GM11168 (cell line): ENCODE results near the gene POLD1.
"Not testable (repeated sequence)": the region's sequence is repeated elsewhere in the genome, so short reads cannot be mapped to it uniquely, and the experiment has no call there.

ENCODE experiments used
- in situ Hi-C: fragments of 300-500 bp; cut with MboI; formaldehyde crosslinking; loops from one replicate; pipeline ENCODE4 v1.12.0; 2022; ENCODE audit warnings: low sequenced_read_pairs; ENCODE audit not compliant: unreplicated experiment

The POLD1 gene

DNA sequence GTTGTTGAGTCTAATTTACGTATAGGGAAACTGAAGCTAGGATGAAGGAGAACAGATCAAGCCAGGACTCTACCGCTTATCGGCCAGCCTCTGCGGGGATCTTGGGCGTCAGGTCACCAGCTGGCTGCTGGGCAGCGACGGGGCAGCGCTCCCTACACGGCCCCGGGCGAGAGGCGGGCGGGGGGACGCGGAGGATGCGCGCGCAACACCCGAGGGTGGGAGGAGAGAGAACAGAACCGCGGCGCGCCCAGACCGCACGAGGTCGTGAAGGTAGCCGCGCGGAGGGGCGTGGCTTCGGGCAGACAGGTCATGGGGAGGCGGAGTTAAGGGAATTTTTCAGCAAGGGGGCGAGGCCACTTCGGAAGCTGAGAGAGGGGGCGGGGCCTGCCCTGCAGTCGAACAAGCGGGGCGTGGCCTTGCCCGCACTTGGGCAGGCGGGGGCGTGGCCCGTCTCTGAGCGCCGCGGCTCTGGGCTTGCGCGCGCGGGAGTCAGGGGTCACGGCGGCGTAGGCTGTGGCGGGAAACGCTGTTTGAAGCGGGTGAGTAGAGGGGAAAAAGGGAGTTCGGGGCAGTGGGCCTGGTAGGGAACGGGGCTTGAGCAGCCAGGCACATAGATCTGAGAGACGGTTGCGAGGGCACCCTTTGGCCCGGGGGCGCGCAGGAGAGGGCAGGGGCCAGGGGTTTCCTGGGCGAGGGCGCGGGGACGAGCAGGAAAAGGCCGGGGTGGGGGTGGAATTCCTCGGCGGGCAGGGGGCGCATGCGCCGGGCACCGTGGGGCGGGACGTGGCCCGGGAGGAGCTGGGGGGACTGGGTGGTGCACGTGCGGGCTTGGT lies at the start of gene POLD1:
TSS of gene POLD1 (plus strand) at position 496 of the 833 bp plus-strand sequence. CDS start 14,505 bp downstream, outside the sequence.
- in situ Hi-C loops, result no loop called here

DNA sequence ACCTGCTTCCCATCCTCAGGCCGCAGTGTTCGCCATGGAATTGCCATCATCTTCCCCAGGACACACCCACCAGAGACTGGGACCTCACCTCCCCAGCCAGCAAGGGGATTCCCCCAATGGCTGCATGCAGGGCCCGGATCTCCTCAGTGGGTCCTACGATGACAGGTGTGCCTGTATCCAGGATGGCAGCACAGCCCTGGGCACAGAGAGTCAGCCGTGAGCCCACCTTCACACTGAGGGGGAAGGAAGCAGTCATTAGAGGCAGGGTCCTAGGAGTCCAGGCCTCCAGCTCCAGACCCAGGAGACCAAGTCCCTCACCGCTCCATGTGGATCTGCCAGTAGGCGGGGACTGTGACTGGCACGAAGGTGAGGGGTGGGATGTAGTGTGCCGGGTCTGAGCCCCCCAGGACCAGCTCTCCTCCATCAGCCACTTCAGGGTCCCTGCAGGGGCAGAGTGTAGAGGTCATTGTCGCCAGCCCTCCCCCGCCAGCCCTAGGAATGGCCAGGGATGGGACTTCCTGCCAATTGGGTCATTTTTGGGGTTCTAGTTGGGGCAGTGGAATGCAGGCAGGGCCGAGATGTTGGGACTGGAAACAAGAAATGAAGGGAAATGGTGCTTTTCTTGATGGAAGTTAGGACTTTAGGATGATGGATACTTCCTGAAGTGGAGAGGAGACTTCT lies 49.3 kb upstream of the POLD1 start:
- in situ Hi-C loops, result no loop called here

DNA sequence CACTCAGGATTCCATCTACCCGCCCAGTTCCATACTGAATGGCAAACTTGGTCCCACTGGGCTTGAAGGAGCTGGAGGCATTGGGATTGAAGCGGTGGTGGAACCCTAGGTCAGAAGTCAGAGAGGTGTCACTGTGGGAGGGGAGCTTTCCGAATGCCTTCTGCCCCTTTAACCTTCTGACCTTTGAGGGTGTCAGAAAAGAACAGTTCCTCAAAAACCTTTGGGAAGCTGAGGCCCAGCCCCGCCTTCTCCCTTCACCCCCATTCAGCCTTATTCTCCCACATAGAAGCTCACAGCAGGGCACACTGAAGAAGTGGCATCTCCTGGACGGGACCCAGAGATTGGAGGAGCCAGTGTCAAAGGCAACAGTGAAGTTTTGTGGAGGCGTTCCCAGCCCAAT lies 47.1 kb upstream of the POLD1 start:
- in situ Hi-C loops, result not testable (repeated sequence)

DNA sequence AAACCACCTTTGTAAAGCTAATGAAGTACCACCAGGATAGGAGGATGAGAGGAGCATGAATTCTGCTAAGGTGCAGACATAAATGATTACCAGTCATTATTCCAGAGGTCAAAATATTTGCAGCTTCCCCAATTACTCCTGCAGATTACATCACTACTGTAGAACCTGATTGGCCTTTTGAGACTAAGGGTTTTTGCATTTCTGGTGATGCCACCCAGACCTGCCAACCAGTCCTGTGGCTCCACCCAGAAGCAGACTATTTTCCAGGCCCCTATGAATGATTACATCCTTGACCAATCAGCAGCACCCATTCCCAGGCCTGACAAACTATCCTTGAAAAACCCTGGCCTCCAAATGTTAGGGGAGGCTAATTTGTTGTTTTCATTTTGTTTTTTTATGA lies 43.8 kb upstream of the POLD1 start:
- in situ Hi-C loops, result no loop called here

DNA sequence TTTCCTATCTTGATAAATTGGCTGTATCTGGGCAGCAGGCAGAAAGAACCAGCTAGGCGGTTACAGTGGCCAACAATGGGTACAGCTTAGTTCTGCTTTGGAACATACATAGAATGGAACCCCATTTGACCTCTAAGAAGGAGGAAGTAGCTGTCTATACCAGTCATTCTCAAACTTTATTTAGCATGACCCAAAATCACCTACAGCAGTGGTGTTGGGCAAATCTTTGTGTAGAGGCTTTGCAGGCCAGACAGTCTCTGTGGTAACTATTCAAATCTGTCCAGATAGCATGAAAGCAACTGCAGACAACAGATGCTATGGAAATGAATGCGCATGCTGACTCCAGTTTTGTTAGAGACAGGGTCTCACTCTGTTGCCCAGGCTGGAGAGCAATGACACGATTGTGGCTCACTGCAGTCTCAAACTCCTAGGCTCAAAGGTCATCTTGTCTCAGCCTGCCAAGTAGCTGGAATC lies 43.0 kb upstream of the POLD1 start:
- in situ Hi-C loops, result no loop called here

DNA sequence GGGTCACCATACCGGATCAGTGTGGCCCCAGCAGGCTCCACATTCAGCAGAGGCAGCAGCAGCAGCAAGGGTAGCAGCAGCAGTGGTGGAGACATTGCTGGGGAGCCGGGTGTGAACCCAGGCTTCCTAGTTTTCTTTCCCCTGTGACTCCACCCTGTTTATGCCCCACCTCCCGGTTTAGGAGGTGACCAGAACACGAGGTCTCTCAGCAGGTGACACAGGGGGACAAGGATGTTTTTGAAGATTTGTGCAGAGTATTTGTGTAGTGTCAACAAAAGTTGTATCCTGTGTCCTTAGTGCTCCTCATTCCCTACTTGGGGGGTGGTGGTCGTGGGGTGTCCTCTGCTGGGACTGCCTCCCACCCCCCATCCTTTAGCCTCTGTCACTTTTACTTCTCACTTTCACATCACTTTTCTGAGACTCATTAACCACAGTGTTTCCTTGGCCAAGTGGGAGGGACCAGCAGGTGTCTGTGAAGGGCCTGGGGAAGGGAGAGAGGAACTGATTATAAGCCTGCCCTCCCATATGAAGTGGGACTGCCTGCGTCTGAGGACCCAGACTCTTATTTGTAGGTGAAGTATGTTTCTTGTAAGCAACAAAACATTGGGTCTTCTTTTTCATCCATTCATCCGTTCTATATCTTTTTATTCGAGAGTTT lies 39.4 kb upstream of the POLD1 start:
- in situ Hi-C loops, result no loop called here

DNA sequence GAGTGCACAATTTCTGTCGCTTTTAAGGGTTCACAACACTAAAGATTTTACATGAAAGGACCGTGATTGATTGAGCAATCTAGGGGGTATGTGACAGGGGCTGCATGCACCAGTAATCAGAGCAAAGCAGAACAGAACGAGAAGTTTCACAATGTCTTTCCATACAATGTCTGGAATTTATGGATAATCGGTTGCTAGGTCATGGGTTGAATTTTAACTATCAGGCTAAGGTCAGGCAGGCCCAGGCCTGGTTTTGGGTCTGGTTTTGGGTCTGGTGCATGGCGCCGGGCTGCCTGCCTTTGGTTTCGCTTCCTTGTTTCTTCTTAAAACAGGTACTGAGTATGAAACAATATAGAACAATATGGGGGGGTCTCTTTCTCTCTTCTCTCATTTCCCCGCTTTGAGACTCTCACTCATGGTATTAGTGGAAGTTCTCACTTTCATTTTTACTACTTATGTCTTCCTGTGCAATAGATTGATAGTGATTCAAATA lies 37.0 kb upstream of the POLD1 start:
- in situ Hi-C loops, result not testable (repeated sequence)

DNA sequence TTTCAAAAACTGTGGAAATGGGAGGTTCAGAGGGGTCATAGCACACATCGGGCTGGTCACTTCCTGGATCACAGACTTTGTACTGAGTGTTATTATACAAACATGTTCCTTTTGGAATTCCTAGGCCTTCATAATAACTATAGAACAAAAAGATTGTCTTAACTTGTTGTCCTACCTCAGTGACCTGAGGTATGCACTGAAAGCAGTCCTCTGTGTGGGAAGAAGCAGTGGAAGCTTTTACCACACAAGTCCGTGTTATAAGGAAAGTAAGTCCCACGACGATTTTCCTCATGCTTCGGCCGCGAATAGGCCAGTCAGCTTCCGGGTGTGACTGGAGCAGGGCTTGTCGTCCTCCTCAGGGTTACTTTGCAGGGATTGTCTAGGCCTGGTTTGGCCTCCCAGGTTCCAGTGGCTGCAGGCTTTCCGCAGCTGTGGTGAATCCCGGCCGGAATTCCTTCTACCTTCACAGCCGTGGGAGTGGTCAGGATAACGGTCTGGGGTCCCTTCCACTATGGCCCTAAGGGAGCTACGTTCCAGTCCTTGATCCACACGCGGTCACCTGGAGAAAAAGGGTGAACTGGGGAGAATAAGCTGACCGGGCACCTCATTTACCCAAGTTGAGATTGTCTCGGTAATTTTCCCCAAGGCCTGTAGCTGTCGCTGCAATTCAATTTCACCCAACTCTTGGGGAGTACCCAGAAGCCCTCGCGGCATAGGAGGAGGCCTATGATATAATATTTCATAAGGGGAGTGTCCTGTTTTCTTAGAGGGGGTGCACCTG lies 34.7 kb upstream of the POLD1 start:
- in situ Hi-C loops, result loop anchor here (25.0 kb wide), 1 partner anchor 438 kb away; the partner anchor contains the start of gene ACP4

DNA sequence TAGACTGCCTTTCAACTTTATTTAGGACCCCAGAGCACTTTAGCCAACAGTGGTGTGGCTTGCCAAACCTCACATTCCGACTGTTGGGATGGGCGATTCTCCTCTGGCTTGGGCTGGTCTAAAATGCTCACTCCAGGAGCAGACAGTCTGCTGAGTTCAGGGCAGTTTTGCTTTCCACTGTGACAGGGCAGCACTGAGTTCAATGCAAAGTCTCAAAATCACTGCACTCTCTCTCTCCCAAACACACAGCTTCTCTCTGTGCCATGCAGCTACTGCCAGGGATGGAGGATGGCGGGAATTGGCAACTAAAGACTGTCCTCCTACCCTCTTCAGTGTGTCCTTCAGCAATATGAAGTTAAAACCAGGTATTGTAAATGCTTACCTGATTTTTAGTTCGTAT lies 31.9 kb upstream of the POLD1 start:
- in situ Hi-C loops, result loop anchor here (25.0 kb wide), 1 partner anchor 435 kb away; the partner anchor contains the start of gene ACP4

DNA sequence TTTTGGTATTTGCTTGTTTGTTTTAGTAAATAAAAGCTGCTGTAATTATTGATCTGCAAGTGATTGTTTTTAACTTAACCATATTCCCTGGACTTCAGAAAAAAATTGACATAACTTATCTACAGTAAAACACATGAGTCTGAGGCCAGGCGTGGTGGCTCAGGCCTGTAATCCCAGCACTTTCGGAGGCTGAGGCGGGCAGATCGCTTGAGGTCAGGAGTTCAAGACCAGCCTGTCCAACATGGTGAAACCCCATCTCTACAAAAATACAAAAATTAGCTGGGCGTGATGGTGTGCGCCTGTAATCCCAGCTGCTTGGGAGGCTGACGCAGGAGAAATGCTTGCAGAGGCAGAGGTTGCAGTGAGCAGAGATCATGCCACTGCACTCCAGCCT lies 30.7 kb upstream of the POLD1 start:
- in situ Hi-C loops, result loop anchor here (25.0 kb wide), 1 partner anchor 434 kb away; the partner anchor contains the start of gene ACP4

DNA sequence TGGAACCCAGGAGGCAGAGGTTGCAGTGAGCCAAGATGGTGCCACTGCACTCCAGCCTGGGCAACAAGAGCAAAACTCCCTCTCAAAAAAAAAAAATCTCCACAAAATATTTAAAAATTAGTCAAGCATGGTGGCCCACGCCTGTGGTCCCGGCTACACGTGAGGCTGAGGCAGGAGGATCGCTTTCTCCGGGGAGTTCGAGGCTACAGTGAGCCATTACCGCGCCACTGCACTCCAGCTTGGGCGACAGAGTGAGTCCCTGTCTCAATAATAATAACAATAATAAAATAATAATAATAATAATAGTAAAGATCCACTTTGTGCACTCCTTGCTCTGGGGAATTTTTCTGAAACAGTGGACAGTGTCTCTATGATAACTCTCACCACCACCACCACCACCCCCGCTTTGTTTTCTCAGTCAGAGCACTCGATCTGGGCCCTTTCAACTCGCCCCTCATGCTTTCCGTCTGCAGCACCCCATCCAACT lies 27.4 kb upstream of the POLD1 start:
- in situ Hi-C loops, result loop anchor here (25.0 kb wide), 1 partner anchor 431 kb away; the partner anchor contains the start of gene ACP4

DNA sequence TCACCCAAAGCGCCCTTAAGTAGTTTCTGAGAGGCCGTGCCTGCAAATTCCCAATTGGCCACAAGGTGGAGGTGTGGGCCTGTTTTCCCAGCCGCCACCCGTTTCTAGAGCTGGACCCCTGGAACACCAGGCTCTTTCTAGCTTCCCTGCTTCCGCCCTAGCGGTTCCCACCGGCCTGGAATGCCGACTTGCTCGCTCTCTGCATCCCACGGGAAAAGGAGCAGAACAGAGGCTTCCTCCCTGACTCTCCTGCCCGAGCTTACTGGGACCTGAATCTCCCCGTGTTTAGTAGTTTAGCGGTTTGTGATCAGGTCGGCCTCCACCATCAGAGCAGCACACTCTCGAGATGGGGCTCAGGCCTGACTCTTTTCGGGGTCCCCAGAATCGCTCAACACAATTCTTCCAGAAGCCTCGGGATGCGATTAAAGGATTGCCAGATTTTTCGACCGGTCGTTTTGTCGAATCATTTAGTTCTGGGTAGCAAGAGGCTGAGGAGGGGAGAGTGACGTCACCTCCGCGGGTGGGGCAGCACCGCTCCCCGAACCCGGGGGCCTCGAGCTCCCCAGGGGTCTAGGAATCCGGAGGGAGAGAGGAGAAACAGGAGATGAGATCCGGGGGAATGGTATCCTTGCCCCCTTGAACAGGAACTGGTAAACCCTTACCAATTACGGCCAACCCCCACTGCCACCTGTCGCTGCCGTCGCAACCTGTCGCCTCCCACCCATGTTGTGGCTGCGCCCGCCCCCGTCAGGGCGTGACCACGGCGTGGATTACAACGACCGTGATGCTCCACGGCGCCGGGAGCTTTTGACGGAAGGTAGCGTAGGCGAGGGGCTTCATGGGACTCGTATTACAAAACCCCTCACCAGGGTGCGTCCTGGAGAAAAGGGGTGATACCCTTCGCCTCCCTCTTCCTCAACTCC lies 26.7 kb upstream of the POLD1 start:
- in situ Hi-C loops, result loop anchor here (25.0 kb wide), 1 partner anchor 430 kb away; the partner anchor contains the start of gene ACP4

DNA sequence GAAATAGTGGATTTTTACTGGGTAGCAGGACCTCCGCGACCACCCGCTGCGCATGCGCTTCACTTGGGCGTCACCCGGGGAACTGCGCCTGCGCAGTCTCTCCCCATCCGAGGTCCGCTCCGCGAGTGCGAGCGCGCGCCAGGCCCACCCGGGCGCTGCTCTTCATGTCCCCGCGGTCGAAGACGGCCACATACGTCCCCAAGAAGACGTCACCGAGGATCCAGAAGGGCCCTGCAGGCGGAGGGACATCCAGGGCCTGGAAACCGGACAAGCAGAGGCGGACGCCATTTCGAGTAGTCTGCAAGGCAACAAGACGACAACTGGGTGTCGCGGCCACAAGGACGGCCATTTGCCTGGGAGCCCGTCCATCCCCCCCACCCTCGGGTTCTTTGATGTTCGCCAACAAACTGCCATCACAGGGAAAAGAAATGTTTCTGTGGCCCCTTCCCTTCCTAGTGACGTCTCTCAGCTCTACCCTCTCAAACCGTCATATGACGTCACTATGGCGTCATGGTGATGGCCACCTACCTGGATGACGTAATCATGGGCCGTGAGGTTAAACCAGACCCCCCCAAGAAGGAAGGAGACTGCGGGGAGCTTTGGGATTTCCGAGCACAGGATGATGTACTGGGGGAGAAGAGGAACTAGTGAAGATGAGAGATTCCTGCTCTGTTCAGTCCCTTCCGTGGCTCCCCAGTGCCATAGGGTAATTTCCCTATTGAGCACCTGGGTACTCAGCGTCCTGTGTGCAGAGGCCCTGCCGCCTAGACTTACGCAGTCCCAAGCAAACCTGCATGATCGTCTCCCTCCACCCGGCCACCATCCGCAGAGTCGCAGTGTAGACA lies 25.4 kb upstream of the POLD1 start:
- in situ Hi-C loops, result loop anchor here (25.0 kb wide), 1 partner anchor 429 kb away; the partner anchor contains the start of gene ACP4

DNA sequence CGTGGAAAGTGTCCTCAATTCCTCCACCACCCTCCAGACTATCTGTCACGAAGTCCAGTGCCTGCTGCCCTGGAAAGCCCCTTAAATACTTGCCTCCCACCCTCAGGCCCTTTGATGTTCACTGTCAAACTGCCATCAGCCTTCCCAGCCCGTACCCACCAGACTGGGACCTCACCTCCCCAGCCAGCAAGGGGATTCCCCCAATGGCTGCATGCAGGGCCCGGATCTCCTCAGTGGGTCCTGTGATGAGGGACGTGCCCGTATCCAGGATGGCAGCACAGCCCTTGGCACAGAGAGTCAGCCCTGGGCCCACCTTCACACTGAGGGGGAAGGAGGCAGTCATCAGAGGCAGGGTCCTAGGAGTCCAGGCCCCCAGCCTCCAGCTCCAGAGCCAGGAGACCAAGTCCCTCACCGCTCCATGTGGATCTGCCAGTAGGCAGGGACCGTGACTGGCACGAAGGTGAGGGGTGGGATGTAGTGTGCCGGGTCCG lies 24.8 kb upstream of the POLD1 start:
- in situ Hi-C loops, result loop anchor here (25.0 kb wide), 1 partner anchor 428 kb away; the partner anchor contains the start of gene ACP4

DNA sequence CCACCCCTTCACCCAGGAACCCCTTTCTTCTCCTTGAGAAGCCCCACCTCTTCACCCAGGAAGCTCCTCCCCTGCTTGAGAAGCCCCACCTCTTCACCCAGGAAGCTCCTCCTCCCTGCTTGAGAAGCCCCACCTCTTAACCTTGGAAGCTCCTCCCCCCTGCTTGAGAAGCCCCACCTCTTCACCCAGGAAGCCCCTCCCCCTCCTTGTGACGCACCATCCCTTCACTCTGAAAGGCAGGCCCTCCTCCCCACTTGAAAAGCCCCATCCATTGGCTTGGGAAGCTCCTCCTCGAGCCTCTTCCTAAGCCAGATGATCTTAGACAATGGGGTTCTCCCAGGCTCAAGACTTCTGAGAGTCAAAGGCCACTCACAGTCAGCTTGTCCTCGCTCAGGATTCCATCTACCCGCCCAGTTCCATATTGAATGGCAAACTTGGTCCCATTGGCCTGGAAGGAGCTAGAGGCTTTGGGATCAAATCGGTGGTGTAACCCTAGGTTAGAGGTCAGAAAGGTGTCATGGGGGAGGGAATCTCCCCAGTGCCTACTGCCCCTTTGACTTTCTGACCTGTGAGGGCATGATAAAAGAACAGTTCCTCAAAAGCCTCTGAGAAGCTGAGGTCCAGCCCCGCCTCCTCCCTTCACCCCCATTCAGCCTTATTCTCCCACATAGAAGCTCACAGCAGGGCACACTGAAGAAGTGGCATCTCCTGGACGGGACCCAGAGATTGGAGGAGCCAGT lies 22.7 kb upstream of the POLD1 start:
- in situ Hi-C loops, result loop anchor here (25.0 kb wide), 1 partner anchor 426 kb away; the partner anchor contains the start of gene ACP4

DNA sequence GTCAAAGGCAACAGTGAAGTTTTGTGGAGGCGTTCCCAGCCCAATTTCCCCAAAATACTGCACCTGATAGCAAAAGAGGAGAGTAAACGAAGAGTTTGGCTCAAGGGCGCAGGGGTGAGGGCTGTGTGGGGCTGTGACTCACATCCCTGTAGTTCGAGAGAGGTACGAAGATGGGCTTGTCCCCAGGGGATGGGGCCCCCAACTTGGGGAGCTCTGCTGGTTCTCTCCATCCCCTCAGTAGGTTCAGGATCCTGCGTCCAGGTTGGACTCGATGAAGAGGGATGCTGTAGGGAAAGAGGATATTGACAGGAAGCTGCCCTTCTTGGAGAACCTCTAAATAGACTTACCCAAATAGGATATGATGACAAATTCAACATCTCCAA lies 22.1 kb upstream of the POLD1 start:
- in situ Hi-C loops, result loop anchor here (25.0 kb wide), 1 partner anchor 425 kb away; the partner anchor contains the start of gene ACP4
